Tibial nerve (tissue), 4 donors: ENCODE results near the gene FSTL4.

Experiments
- EP300 ChIP-seq, 2 donors: sonication (generic); formaldehyde crosslinking; IDR thresholded peaks; one replicate each; pipeline ENCODE4 v1.6.1; 2017; ENCODE audit warnings: antibody characterized with exemption in 2 of 2, mild to moderate bottlenecking in 1 of 2
- POLR2A ChIP-seq, 2 donors: fragments of 450-650 bp; IDR thresholded peaks; one replicate each; pipeline ENCODE4 v1.6.1; 2017; ENCODE audit warnings: antibody characterized with exemption in 2 of 2, mild to moderate bottlenecking in 2 of 2, moderate library complexity in 2 of 2
- TF ChIP-seq, protein P1 (sequence below), 5 experiments: fragments of 200-600 bp in 3 of 5; fragments of 450-650 bp in 2 of 5; sonication (generic) in 3 of 5; IDR thresholded peaks; one replicate each; pipeline ENCODE4 v1.5.1; 2016 to 2019; ENCODE audit warnings: antibody characterized with exemption in 5 of 5, mild to moderate bottlenecking in 3 of 5, moderate library complexity in 2 of 5

DNA sequence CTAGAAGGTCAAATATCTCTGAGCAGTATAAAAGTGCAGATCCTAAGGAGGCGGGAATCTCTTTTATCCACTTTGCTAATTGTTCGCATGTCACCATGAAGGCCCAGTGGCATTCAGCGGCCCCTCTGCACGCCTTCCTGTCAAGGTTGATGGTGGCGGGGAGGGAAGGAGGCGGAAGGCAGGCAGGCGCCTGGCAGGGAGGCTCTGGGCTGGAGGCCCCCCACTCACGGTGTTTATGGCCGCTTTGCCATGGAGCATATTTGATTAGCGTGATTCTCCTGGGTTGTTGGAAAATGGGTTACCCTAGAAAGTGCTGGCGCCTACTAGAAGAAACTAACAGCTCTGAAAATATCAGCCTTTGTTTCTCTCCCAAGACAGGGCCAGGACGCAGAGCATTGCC is 209.6 kb downstream of the FSTL4 start:
- TF ChIP-seq POLR2A (IDR thresholded peaks at IDR 0.05) (no peak), EP300 (IDR thresholded peaks at IDR 0.05) (no peak)
- TF ChIP-seq, protein P1, sequence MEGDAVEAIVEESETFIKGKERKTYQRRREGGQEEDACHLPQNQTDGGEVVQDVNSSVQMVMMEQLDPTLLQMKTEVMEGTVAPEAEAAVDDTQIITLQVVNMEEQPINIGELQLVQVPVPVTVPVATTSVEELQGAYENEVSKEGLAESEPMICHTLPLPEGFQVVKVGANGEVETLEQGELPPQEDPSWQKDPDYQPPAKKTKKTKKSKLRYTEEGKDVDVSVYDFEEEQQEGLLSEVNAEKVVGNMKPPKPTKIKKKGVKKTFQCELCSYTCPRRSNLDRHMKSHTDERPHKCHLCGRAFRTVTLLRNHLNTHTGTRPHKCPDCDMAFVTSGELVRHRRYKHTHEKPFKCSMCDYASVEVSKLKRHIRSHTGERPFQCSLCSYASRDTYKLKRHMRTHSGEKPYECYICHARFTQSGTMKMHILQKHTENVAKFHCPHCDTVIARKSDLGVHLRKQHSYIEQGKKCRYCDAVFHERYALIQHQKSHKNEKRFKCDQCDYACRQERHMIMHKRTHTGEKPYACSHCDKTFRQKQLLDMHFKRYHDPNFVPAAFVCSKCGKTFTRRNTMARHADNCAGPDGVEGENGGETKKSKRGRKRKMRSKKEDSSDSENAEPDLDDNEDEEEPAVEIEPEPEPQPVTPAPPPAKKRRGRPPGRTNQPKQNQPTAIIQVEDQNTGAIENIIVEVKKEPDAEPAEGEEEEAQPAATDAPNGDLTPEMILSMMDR (IDR thresholded peaks at IDR 0.05), result no peak
